OCI-LY1 (cell line): ENCODE data around the gene CCR9.

Experiments
- H2AFZ ChIP-seq: fragments of 200-600 bp; sonication (generic), shearing (Covaris generic); 2 replicates; pipeline ENCODE4 v1.6.0; 2014; ENCODE audit warnings: antibody characterized with exemption, mild to moderate bottlenecking, low read length
- H3F3A ChIP-seq: fragments of 200-600 bp; sonication (generic), shearing (Covaris generic); 2 replicates; pipeline ENCODE4 v1.6.0; 2014; ENCODE audit warnings: mild to moderate bottlenecking, antibody characterized with exemption, low read length, moderate library complexity; ENCODE audit not compliant: insufficient read depth
- H3K27ac ChIP-seq: fragments of 200-600 bp; sonication (generic); 2 replicates; pipeline ENCODE4 v1.5.1; 2014; ENCODE audit warnings: low read length, mixed run types, mild to moderate bottlenecking, low read depth; ENCODE audit not compliant: poor library complexity, severe bottlenecking
- H3K27me3 ChIP-seq: fragments of 200-600 bp; sonication (generic); 2 replicates; pipeline ENCODE4 v1.6.0; 2014; ENCODE audit warnings: antibody characterized with exemption, mild to moderate bottlenecking, low read length, moderate library complexity; ENCODE audit not compliant: insufficient read depth
- H3K36me3 ChIP-seq: fragments of 200-600 bp; sonication (generic); 2 replicates; pipeline ENCODE4 v1.6.1; 2014; ENCODE audit warnings: mild to moderate bottlenecking, antibody characterized with exemption, low read length, moderate library complexity, mixed read lengths; ENCODE audit not compliant: insufficient read depth
- H3K4me1 ChIP-seq: fragments of 200-600 bp; sonication (generic); 2 replicates; pipeline ENCODE4 v1.5.1; 2014; ENCODE audit warnings: mild to moderate bottlenecking, low read length, moderate library complexity; ENCODE audit not compliant: insufficient read depth, severe bottlenecking
- H3K4me2 ChIP-seq: fragments of 200-600 bp; sonication (generic), shearing (Covaris generic); 2 replicates; pipeline ENCODE4 v1.6.1; 2014; ENCODE audit warnings: low read length
- H3K4me3 ChIP-seq: fragments of 200-600 bp; sonication (generic); 2 replicates; pipeline ENCODE4 v1.5.1; 2014; ENCODE audit warnings: low read length, low read depth, mild to moderate bottlenecking, mixed read lengths; ENCODE audit not compliant: poor library complexity, severe bottlenecking
- H3K79me2 ChIP-seq: fragments of 200-600 bp; shearing (Covaris generic); 2 replicates; pipeline ENCODE4 v1.6.1; 2016; ENCODE audit warnings: mixed run types, low read length, mixed read lengths; ENCODE audit not compliant: insufficient read depth
- H3K9ac ChIP-seq: fragments of 200-600 bp; sonication (generic), shearing (Covaris generic); 2 replicates; pipeline ENCODE4 v1.6.1; 2014; ENCODE audit warnings: mild to moderate bottlenecking, low read length, mixed read lengths
- H3K9me2 ChIP-seq: fragments of 200-600 bp; sonication (generic), shearing (Covaris generic); 2 replicates; pipeline ENCODE4 v1.6.1; 2014; ENCODE audit warnings: low read depth, mild to moderate bottlenecking, low read length, mixed read lengths
- H3K9me3 ChIP-seq: fragments of 200-600 bp; shearing (Covaris generic); 2 replicates; pipeline ENCODE4 v1.6.1; 2014; ENCODE audit warnings: low read length, mixed read lengths
- H4K20me1 ChIP-seq: fragments of 200-600 bp; sonication (generic), shearing (Covaris generic); 2 replicates; pipeline ENCODE4 v1.6.0; 2016; ENCODE audit warnings: mild to moderate bottlenecking, low read length; ENCODE audit not compliant: insufficient read depth
- EZH2 ChIP-seq: fragments of 200-600 bp; sonication (generic), shearing (Covaris generic); IDR thresholded peaks from 2 replicates; pipeline ENCODE4 v1.8.0; 2017; ENCODE audit warnings: borderline replicate concordance, mixed run types, mild to moderate bottlenecking, antibody characterized with exemption, low read length, moderate library complexity, mixed read lengths
- TF ChIP-seq, protein P1 (sequence below): fragments of 200-600 bp; sonication (generic), shearing (Covaris generic); IDR thresholded peaks from 2 replicates; pipeline ENCODE4 v1.5.1; 2017; ENCODE audit warnings: mild to moderate bottlenecking, antibody characterized with exemption, low read length, moderate library complexity, mixed read lengths

Gene CCR9

DNA sequence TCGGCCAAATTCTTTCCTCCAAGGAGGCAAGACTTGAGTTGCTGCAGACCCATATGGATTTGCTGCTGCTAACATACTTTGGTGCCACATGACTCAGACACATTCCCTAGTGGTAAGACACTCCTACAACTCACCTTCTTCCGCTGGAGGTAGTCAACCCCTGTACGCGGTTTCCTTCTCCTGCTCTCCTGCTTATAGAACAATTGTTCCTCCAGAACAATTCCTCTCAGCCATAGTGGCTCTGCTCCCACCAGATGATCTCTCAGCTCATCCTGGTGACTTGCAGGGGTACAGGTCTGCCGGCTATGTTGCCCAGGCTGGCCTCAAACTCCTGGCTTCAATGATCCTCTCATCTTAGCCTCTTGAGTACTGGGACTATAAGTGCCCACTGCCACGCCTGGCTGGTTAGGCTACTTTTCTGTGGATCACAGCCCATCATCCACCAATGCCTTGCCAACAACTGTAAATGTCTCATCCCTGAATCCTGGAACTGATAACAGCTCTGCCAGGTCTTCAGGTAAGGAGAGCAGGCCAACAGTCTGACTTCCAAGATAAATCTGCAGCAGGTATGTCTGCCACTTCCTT, 54.5 kb downstream of the CCR9 start:
- Histone ChIP-seq H3K79me2 (no peaks in the 10 kb centered on the region), H3K27me3 (no peaks in the 10 kb centered on the region), H3K4me1 (no peaks in the 10 kb centered on the region), H3K9me3 (no peaks in the 10 kb centered on the region), H3F3A (no peaks in the 10 kb centered on the region), H3K9me2 (no peaks in the 10 kb centered on the region), H3K4me3 (no peak overlapping the region), H3K9ac (no peak overlapping the region), H3K36me3 (peaks cover 19% of the 10 kb centered on the region; the same call in 1 of the 2 replicates), H3K27ac (no peak overlapping the region), H3K4me2 (no peak overlapping the region), H2AFZ (no peak overlapping the region), H4K20me1 (no peaks in the 10 kb centered on the region)
- no peak for TF ChIP-seq EZH2
- TF ChIP-seq, protein P1, sequence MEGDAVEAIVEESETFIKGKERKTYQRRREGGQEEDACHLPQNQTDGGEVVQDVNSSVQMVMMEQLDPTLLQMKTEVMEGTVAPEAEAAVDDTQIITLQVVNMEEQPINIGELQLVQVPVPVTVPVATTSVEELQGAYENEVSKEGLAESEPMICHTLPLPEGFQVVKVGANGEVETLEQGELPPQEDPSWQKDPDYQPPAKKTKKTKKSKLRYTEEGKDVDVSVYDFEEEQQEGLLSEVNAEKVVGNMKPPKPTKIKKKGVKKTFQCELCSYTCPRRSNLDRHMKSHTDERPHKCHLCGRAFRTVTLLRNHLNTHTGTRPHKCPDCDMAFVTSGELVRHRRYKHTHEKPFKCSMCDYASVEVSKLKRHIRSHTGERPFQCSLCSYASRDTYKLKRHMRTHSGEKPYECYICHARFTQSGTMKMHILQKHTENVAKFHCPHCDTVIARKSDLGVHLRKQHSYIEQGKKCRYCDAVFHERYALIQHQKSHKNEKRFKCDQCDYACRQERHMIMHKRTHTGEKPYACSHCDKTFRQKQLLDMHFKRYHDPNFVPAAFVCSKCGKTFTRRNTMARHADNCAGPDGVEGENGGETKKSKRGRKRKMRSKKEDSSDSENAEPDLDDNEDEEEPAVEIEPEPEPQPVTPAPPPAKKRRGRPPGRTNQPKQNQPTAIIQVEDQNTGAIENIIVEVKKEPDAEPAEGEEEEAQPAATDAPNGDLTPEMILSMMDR: no peak

DNA sequence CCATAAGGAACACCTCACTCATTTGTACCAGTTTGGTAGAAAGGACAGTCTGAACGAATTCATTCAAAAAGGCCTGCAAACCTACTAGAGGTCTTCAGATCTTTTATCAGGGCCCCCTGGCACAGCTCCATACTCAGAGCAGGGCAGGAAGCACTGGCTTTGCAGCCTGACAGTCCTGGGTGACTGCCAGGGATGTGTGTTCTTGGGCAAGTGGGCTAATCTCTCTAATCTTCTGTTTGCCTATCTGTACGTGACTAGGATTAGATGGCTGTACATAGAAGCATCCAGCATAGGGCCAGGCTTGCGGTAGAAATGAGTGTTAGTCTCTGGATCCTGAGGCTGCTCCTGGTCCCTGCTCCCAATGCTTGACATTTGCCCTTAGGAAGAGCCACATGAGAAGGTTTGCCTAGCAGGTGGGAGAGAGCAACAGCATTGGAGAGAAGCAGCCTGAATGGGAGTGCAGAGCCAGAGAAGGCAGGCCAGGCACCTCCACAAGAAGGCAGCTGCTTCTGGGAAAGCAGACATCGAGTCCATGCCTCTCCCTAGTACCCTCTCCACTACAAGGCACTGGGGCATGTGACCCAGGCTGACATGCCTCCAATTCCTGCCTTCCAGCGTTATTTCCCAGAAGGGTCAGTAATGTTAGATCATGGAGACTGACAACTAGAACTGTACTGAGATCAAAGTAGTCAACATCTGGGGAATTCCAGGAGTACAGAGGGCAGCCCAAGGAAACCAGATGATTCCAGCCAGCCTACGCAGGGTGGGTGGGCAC, 55.9 kb downstream of the CCR9 start:
- H3K27ac ChIP-seq: no peak overlapping the region
- H3K4me3 ChIP-seq: no peak overlapping the region
- H3K9ac ChIP-seq: no peak overlapping the region
- H3K9me3 ChIP-seq: no peaks in the 10 kb centered on the region
- H3K36me3 ChIP-seq: peaks cover 26% of the 10 kb centered on the region
- H3K79me2 ChIP-seq: no peaks in the 10 kb centered on the region
- TF ChIP-seq, protein P1: no peak
- no peak for TF ChIP-seq EZH2
- H4K20me1 ChIP-seq: no peaks in the 10 kb centered on the region
- no peak overlapping the region for H3K4me2 ChIP-seq
- H3K4me1 ChIP-seq: no peaks in the 10 kb centered on the region
- H3K9me2 ChIP-seq: no peaks in the 10 kb centered on the region
- H2AFZ ChIP-seq: no peak overlapping the region
- H3F3A ChIP-seq: no peaks in the 10 kb centered on the region
- no peaks in the 10 kb centered on the region for H3K27me3 ChIP-seq

DNA sequence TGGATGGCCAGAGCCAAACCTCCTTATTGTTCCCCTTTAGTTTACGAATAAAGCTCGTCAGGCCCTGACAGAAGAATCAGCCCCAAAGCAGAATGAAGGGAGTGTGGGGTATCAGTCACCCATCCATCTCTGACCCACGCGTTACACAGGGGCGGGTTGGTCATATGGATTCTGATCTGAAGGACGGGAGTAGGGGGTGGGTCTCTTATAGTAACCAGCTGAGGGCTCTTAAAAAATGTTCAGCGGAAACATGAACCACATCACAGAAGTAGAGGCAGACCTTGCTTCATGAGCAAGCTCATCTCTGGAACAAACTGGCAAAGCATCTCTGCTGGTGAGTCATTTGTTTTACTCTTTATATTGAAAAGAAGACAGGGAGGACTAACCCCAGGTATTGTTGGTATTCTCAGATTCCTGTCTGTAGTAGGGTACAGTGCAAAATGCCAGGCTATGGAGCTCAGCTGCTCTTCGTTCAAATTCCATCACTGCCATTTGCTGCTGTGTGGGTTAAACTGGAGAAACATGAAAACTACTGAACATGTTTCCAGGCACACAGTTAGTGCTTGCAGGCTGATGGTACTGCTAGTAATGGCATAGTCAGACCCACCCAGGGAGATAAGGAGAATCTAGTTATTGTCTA, 57.0 kb downstream of the CCR9 start, which contains the start of gene CXCR6:
Gene CXCR6, plus strand, starts transcription at position 258 of the 640 bp plus-strand sequence. CDS start 3,018 bp downstream, outside the sequence.
- no peak within 1 kb of the TSS for H3K9ac ChIP-seq
- H3K4me1 ChIP-seq: no peaks in the 10 kb centered on the region
- no peak within 1 kb of the TSS for H2AFZ ChIP-seq
- H3K79me2 ChIP-seq: no peaks in the 10 kb centered on the region
- H3K9me3 ChIP-seq: no peaks in the 10 kb centered on the region
- no peak within 1 kb of the TSS for H3K4me2 ChIP-seq
- no peaks in the 10 kb centered on the region for H3K27me3 ChIP-seq
- no peaks in the 10 kb centered on the region for H3F3A ChIP-seq
- peaks cover 31% of the 10 kb centered on the region for H3K36me3 ChIP-seq
- no peaks in the 10 kb centered on the region for H4K20me1 ChIP-seq
- no peak for TF ChIP-seq EZH2
- TF ChIP-seq, protein P1: no peak
- H3K4me3 ChIP-seq: no peak within 1 kb of the TSS
- H3K9me2 ChIP-seq: no peaks in the 10 kb centered on the region
- no peak within 1 kb of the TSS for H3K27ac ChIP-seq
